CD14-positive monocyte (primary cell): ENCODE results near the gene TCIRG1. TPM values are rescaled to one million over a fixed set of nuclear protein-coding genes. Genes with fewer than 3 reads are reported as not detected.

Source experiments
- DNase-seq, 3 donors: peaks; one replicate each; pipeline ENCODE4 v3.0.0-alpha.2; 2011 to 2022
- H2AFZ ChIP-seq: 2 replicates; pipeline ENCODE4 v1.6.0; 2012; ENCODE audit warnings: mild to moderate bottlenecking, low read depth, low read length, inconsistent platforms; ENCODE audit not compliant: insufficient read depth, poor library complexity, severe bottlenecking
- H3K27ac ChIP-seq, 2 donors: 1 replicate in 1 of 2; 2 replicates in 1 of 2; pipeline ENCODE4 v1.5.1; 2012 to 2013; ENCODE audit warnings: low read length in 2 of 2, control low read depth in 1 of 2, inconsistent platforms in 1 of 2, low read depth in 1 of 2, mild to moderate bottlenecking in 1 of 2
- H3K27me3 ChIP-seq, 2 donors: one replicate each; pipeline versions ENCODE4 v1.6.0 to v1.6.1; 2011 to 2013; ENCODE audit warnings: low read length in 2 of 2; ENCODE audit not compliant: control insufficient read depth in 2 of 2, insufficient read depth in 2 of 2
- H3K36me3 ChIP-seq, 2 donors: replicated peaks in 1 of 2; 1 replicate in 1 of 2; 2 replicates in 1 of 2; pipeline versions ENCODE4 v1.5.1 to v1.6.1; 2012 to 2013; ENCODE audit warnings: low read length in 2 of 2, control low read depth in 1 of 2, inconsistent platforms in 1 of 2, mild to moderate bottlenecking in 1 of 2; ENCODE audit not compliant: insufficient read depth in 2 of 2, control insufficient read depth in 1 of 2
- H3K4me1 ChIP-seq, 2 donors: 1 replicate in 1 of 2; 2 replicates in 1 of 2; pipeline versions ENCODE4 v1.5.1 to v1.6.1; 2012 to 2013; ENCODE audit warnings: low read length in 2 of 2, control low read depth in 1 of 2, inconsistent platforms in 1 of 2, mild to moderate bottlenecking in 1 of 2, moderate library complexity in 1 of 2; ENCODE audit not compliant: insufficient read depth in 2 of 2, control insufficient read depth in 1 of 2
- H3K4me2 ChIP-seq: replicated peaks from 2 replicates; pipeline ENCODE3; 2012; ENCODE audit warnings: low read length, moderate library complexity, mild to moderate bottlenecking; ENCODE audit not compliant: poor library complexity, severe bottlenecking; ENCODE audit errors: extremely low read depth
- H3K4me3 ChIP-seq, 3 experiments: fragments of 200-600 bp in 1 of 3; sonication (generic) in 1 of 3; replicated peaks in 1 of 3; 1 replicate in 2 of 3; 2 replicates in 1 of 3; pipeline ENCODE4 v1.5.1; 2011 to 2013; ENCODE audit warnings: low read length in 3 of 3, mild to moderate bottlenecking in 3 of 3, control low read depth in 2 of 3, low read depth in 2 of 3, inconsistent platforms in 1 of 3, moderate library complexity in 1 of 3
- H3K79me2 ChIP-seq: 2 replicates; pipeline ENCODE4 v1.6.0; 2012; ENCODE audit warnings: mild to moderate bottlenecking, control low read depth, inconsistent platforms, low read length, moderate library complexity; ENCODE audit not compliant: insufficient read depth
- H3K9ac ChIP-seq: 2 replicates; pipeline ENCODE4 v1.6.0; 2017; ENCODE audit warnings: low read length, mild to moderate bottlenecking; ENCODE audit not compliant: insufficient read depth, poor library complexity, severe bottlenecking
- H3K9me3 ChIP-seq, 2 donors: replicated peaks in 1 of 2; 1 replicate in 1 of 2; 2 replicates in 1 of 2; pipeline versions ENCODE4 v1.5.1 to v1.6.1; 2012 to 2013; ENCODE audit warnings: low read length in 2 of 2, control low read depth in 1 of 2; ENCODE audit not compliant: control insufficient read depth in 1 of 2, insufficient read depth in 1 of 2
- H4K20me1 ChIP-seq: 2 replicates; pipeline ENCODE4 v1.6.0; 2012; ENCODE audit warnings: mild to moderate bottlenecking, low read length, control low read depth, moderate library complexity; ENCODE audit not compliant: insufficient read depth
- H3K27ac Mint-ChIP-seq, 7 donors: one replicate each; pipeline ENCODE4 v1.8.0; 2020; ENCODE audit warnings: mild to moderate bottlenecking in 7 of 7, mixed read lengths in 7 of 7, moderate library complexity in 6 of 7, inconsistent platforms in 2 of 7
- H3K27me3 Mint-ChIP-seq, 3 donors: one replicate each; pipeline ENCODE4 v1.8.0; 2021 to 2022; ENCODE audit warnings: low read depth in 3 of 3, mild to moderate bottlenecking in 3 of 3, mixed read lengths in 3 of 3, moderate library complexity in 3 of 3, inconsistent platforms in 1 of 3
- H3K36me3 Mint-ChIP-seq, 2 donors: one replicate each; pipeline ENCODE4 v1.8.0; 2020; ENCODE audit warnings: mixed read lengths in 2 of 2, inconsistent platforms in 1 of 2, mild to moderate bottlenecking in 1 of 2
- H3K4me1 Mint-ChIP-seq: one replicate; pipeline ENCODE4 v1.8.0; 2020; ENCODE audit warnings: mild to moderate bottlenecking, mixed read lengths
- H3K4me3 Mint-ChIP-seq, 2 donors: one replicate each; pipeline ENCODE4 v1.8.0; 2020; ENCODE audit warnings: mild to moderate bottlenecking in 2 of 2, mixed read lengths in 2 of 2, moderate library complexity in 1 of 2
- H3K9me3 Mint-ChIP-seq, 7 donors: one replicate each; pipeline ENCODE4 v1.8.0; 2020 to 2022; ENCODE audit warnings: mixed read lengths in 7 of 7, mild to moderate bottlenecking in 6 of 7, moderate library complexity in 6 of 7, inconsistent platforms in 2 of 7
- WGBS: methylation state at CpG from one replicate; pipeline ENCODE4 v1.1.5; 2013; ENCODE audit warnings: missing lambda C conversion rate; ENCODE audit not compliant: insufficient coverage; 5-methylcytosine and 5-hydroxymethylcytosine counted together
- intact Hi-C, 2 donors: fragments of 100-400 bp; cut with micrococcal nuclease; formaldehyde crosslinking; loops; one replicate each; pipeline versions ENCODE4 v1.15.0 to v1.15.1; 2023
- polyA plus RNA-seq, 3 donors: library from polyadenylated mRNA; depleted of rRNA in 1 of 3; unstranded in 2 of 3; stranded (reverse) in 1 of 3; fragments of 300-500 nt in 2 of 3; fragments of >200 nt in 1 of 3; fragmentation: Illumina TruSeq in 2 of 3; gene quantifications; 1 replicate in 2 of 3; 2 replicates in 1 of 3; pipeline ENCODE4 v1.2.3, GENCODE V29; 2012 to 2021
- TF ChIP-seq, protein P1 (sequence below): fragments of 200-600 bp; IDR thresholded peaks from one replicate; pipeline ENCODE4 v1.8.0; 2022; ENCODE audit warnings: antibody characterized with exemption, mild to moderate bottlenecking

TCIRG1 gene
- polyA plus RNA-seq, 3 donors, result 197 to 1,286 (median 225) TPM

DNA sequence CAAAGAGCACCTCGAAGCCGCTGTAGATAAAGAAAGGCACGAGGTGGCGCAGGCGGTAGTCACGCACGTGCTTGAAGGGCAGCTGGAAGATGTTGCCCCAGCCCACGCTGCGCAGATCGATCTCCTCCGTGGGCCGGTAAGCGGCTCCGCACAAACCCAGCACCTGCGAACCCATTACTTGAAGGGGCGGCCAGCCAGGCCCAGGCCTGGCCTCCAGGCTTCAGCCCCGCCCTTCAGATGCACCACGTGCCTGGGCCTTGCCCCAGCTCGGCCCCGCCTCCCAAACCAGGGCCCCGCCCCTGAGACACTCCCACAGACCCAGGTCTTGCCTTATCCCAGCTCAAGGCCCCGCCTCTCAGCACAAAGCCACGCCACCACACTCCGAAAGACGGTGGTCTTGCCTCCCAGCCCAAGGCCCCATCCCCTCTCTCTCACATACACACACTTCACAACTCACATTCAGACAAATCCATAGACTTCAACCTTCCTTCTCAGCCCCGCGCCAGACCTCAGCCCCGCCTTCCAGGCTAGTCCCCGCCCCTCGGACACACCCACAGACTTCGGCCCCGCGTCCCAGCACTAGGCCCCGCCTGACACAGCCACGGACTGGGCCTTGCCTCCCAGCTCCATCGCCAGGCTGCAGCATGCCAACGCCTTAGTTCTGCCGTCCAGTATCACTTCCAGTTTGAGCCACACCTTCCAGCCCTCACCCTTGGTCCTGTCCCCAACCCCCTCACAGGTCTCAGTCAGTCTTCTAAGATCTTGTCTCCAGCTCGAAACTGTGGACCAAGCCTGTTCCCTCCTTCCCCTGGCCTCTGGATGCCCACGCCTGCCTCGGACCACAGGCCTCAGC, 42.0 kb upstream of the TCIRG1 start:
- TF ChIP-seq, protein P1, sequence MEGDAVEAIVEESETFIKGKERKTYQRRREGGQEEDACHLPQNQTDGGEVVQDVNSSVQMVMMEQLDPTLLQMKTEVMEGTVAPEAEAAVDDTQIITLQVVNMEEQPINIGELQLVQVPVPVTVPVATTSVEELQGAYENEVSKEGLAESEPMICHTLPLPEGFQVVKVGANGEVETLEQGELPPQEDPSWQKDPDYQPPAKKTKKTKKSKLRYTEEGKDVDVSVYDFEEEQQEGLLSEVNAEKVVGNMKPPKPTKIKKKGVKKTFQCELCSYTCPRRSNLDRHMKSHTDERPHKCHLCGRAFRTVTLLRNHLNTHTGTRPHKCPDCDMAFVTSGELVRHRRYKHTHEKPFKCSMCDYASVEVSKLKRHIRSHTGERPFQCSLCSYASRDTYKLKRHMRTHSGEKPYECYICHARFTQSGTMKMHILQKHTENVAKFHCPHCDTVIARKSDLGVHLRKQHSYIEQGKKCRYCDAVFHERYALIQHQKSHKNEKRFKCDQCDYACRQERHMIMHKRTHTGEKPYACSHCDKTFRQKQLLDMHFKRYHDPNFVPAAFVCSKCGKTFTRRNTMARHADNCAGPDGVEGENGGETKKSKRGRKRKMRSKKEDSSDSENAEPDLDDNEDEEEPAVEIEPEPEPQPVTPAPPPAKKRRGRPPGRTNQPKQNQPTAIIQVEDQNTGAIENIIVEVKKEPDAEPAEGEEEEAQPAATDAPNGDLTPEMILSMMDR, result no peak
- Histone ChIP-seq H3K27me3 (no peaks in the 10 kb centered on the region), H3K9ac (no peak overlapping the region), H3K79me2 (peaks cover 39% of the 10 kb centered on the region), H3K4me1 (peaks cover 42 to 59% of the 10 kb centered on the region in 2 donors), H3K4me2 (peak overlapping the region; percentile 72), H3K27ac (peak overlapping the region; percentile 55 to 63), H4K20me1 (peaks cover 94% of the 10 kb centered on the region), H3K9me3 (no peaks in the 10 kb centered on the region), H3K36me3 (peaks cover 50 to 71% of the 10 kb centered on the region in 2 donors), H3K4me3 (peak overlapping the region in 1 of 3 experiments; percentile 68), H2AFZ (peak overlapping the region; percentile 48)
- 71% methylated on average over 37 of the region's 41 CpGs for WGBS
- intact Hi-C loops, result no loop called here
- Mint-ChIP-seq H3K4me3 (peak overlapping the region; percentile 77 to 84), H3K27ac (peak overlapping the region; percentile 72 to 98 (median 94)), H3K4me1 (peaks cover 51% of the 10 kb centered on the region), H3K27me3 (peaks cover 0 to 2% (median 1%) of the 10 kb centered on the region in 3 donors), H3K9me3 (peaks cover 0 to 3% (median 0%) of the 10 kb centered on the region in 7 donors), H3K36me3 (peaks cover 44 to 81% of the 10 kb centered on the region in 2 donors)
- peak; percentile 82 to 89 (median 86) for DNase-seq

DNA sequence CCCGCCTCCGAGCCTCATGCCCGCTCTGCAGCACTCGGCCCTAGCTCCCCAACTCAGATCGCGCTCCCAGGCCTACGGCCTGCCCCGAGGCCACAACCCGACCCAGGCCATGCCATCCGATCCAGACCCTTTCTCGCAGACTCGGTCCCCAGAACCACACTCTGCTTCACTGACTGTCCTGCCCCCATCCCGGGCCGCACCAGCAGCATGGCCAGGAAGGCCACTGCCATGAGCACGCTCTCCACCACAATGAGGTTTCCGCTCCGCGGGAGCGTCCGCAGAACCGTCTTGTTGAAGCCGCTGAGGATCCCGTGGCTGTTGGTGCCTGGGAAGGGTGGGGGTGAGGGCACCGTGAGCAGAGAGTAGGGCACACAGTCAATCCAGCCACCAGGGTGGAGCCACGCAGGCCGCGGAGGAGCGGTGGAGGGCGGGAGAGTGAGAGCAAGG, 41.3 kb upstream of the TCIRG1 start:
- H2AFZ ChIP-seq, result no peak overlapping the region
- Mint-ChIP-seq H3K9me3 (peaks cover 0 to 3% (median 0%) of the 10 kb centered on the region in 7 donors), H3K36me3 (peaks cover 48 to 82% of the 10 kb centered on the region in 2 donors), H3K27me3 (no peaks in the 10 kb centered on the region), H3K4me1 (peaks cover 56% of the 10 kb centered on the region), H3K4me3 (no peak overlapping the region), H3K27ac (peak overlapping the region; percentile 72 to 98 (median 94))
- H3K36me3 ChIP-seq, result peaks cover 50 to 76% of the 10 kb centered on the region in 2 donors
- TF ChIP-seq, protein P1, result no peak
- peaks cover 46% of the 10 kb centered on the region for H3K79me2 ChIP-seq
- intact Hi-C loops, result no loop called here
- H3K4me3 ChIP-seq, result peak overlapping the region in 1 of 3 experiments; percentile 68
- peak overlapping the region; percentile 72 for H3K4me2 ChIP-seq
- DNase-seq, result no peak
- peaks cover 48 to 66% of the 10 kb centered on the region in 2 donors for H3K4me1 ChIP-seq
- H3K27me3 ChIP-seq, result no peaks in the 10 kb centered on the region
- H4K20me1 ChIP-seq, result peaks cover 100% of the 10 kb centered on the region
- H3K9ac ChIP-seq, result no peak overlapping the region
- WGBS, result 82% methylated on average over 27 of the region's 29 CpGs
- H3K27ac ChIP-seq, result peak overlapping the region; percentile 55 to 63
- no peaks in the 10 kb centered on the region for H3K9me3 ChIP-seq
